NB4 (cell line): ENCODE results near the gene CIAO3.

ENCODE experiments used
- CTCF ChIP-seq: IDR thresholded peaks from one replicate; pipeline ENCODE4 v1.5.1; 2012; ENCODE audit warnings: low read depth, low read length
- MAX ChIP-seq: IDR thresholded peaks from 2 replicates; pipeline ENCODE4 v1.6.1; 2011; ENCODE audit warnings: low read depth, low read length
- MYC ChIP-seq: IDR thresholded peaks from 2 replicates; pipeline ENCODE4 v1.6.1; 2011; ENCODE audit warnings: low read depth, low read length
- POLR2A ChIP-seq: IDR thresholded peaks from 2 replicates; pipeline ENCODE4 v1.6.1; 2011; ENCODE audit warnings: mild to moderate bottlenecking; ENCODE audit not compliant: insufficient read length; ENCODE audit errors: extremely low read depth

GRCh38 chr16:740764-741505 lies at the start of gene CIAO3:
- no peak for TF ChIP-seq POLR2A
- peak; percentile 53 for TF ChIP-seq CTCF
- peak; percentile 44 for TF ChIP-seq MYC
- TF ChIP-seq MAX, result peak; percentile 66; the same call in 1 of the 2 replicates
